HG03565 (cell line): Measurements from ENCODE around the gene MAP3K2.
A peak's percentile ranks its signal among the peaks of the same experiment; 100 is the strongest.

ENCODE experiments used
- ATAC-seq: cut with Tn5 transposase; IDR thresholded peaks from one replicate; pipeline ENCODE4 v1.9.1; 2021; ENCODE audit warnings: mild to moderate bottlenecking, moderate library complexity; ENCODE audit not compliant: unreplicated experiment

MAP3K2 gene

DNA sequence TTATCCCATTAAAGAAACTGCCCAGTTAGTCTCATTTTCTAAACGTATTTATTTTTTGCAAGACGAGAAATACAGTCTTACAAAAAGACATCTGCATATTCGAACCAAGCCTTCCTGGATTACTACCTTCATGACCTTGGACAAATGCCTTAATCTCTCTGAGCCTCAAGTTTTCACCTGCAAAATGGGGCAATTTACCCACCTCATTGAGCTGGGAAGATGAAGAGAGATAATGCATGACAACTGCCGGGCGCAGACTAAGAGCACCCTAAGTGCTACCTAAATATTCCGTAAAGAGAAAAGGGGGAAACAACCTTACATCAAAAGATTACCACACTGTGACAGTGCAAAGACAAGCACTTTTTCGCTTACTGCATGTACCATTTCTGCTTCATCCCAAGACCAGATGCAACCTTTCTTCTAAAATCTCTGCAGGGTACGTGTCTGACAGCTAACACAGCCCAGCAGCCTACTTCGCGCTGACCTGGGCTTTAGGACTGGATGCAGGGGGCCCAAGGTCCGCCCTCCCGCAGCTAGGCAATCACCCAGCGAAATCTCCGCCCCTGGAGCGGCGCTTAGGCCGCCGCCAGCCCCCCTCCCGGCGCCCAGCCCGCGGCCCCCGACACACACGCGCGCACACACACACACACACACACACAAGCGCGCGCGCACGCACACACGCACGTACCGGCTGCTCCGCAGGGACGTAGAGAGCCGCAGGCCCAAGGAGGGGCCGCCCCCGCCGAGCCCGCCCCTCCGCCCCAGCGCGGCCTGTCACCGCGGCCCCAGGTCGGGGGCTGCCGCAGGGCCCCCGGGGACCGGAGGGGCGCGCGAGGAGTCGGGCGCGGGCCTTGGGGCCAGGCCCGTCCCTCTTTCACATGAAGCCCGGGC, 766 bp downstream of the MAP3K2 start:
- peak; percentile 41 for ATAC-seq

DNA sequence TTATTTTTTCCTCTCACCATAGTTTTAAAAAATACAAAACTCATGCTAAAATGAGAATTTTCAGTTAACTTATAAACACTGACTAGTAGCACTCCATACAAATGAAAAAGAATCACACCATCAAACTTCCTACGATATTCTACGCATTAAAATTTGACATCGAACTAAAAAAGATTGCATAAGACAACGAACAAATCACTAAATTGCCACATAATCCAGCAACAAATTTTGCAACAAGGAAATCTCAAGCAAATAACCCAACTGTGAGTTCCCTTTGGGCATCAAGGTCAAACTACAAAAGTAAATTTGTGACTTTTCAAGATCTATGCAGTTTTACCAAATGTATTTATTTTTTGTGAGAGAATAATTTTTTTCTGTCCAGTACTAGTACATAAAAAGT, 1.5 kb downstream of the MAP3K2 start:
- ATAC-seq = no peak

DNA sequence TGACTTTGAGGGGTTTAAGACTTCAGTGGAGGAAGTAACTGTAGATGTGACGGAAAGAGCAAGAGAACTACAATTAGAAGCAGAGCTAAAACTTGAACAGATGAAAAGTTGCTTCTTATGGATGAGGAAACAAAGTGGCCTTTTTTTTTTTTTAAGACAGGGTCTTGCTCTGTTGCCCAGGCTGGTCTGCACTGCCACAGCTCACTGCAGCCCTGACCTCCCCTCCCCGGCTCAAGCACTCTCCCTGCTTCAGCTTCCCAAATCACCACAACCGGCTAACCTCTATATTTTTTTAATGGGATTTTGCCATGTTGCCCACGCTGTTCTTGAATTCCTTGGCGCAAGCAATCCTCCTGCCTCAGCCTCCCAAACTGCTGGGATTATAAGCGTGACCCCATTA, 3.2 kb downstream of the MAP3K2 start:
- no peak for ATAC-seq

DNA sequence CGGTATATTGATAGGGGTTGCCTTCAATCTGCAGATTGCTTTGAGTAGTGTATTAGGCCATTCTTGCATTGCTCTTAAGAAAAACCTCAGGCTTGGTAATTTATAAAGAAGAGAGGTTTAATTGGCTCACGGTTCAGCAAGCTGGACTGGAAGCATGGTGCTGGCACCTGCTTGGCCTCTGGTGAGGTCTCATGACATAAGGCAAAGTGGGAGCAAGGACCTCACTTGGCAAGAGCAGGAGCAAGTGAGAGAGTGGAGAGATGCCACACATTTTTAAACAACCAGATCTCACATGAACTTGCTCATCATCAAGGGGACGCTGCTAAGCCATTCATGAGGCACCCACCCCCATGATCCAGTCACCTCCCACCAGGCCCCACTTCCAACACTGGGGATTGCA, 4.9 kb downstream of the MAP3K2 start:
- ATAC-seq = no peak

DNA sequence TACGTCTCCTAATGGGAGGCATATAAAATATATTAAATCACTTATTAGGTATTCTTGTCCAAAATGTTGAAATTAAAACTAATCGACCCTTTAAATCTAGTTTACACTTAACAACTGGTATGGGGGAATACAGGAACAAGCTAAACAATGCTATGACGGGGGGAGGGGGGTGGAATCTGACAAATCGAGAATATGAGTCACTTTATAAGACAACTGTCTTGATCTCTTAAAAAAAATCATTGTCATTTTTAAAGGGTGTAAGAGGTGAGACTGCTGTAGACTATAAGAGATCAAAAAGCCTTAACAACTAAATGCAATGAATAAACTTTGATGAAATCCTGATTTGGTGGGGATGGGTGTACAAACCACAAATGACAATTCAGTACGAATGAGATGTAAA, 6.0 kb downstream of the MAP3K2 start:
- no peak for ATAC-seq

DNA sequence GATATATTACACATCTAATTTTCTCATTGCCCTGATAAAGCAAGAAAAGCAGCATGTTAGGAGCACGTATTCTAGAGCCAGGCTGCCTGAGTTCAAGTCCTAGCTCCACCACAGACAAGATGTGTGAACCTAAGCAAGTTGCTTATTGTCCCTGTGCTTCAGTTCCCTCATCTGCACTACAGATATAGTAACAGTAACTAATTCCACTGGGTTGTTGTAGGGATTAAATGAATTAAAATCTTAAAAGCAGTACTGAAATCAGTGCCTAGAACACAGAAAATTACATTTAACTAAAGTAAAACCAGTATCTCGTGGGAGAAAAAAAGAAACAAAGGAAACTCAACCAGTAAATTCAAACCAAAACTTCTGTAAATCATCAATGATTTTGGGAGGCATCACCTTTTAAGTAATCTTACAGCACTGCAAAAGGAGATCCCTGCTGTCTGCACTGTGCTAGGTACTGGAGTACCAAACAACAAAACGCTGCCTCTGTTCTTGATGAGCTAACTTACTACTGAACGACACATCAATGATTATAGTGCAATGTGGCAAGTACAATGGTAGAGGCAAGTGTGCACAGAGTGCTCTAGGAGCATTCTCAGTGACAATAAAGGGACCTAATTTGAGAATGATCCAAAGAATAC, 7.9 kb downstream of the MAP3K2 start:
- ATAC-seq = no peak

DNA sequence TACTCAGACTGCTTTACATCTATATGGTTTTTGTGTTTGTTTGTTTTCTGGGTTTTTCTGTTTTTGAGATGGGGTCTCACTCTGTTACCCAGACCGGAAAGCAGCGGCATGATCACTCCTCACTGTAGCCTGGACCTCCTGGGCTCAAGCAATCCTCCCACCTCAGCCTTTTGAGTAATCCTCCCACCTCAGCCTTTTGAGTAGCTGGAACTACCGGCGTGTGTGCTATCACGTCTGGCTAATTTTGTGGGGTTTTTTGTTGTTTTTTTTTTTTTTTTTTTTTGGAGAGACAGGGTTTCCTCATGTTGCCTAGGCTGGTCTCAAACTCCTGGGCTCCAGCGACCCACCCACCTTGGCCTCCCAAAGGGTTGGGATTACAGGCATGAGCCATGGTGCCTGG, 9.1 kb downstream of the MAP3K2 start:
- no peak for ATAC-seq

DNA sequence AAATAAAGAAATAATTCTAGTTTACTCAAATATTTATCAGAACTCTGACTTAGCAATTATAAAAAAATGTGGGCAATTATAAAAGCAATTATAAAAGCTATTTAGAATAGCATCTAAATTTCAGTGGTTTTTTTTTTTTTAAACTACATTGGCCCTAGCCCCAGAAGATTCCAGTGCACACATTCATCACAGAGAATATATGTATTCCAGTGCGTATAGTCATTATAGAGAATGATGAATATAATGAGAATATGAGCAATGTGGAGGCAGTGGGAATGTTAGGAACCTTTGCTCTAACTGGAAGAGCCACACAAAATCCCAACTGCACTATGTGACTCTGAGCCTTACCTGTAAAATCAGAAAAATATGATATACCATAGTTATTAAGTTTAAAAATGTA, 10.5 kb downstream of the MAP3K2 start:
- ATAC-seq = no peak

DNA sequence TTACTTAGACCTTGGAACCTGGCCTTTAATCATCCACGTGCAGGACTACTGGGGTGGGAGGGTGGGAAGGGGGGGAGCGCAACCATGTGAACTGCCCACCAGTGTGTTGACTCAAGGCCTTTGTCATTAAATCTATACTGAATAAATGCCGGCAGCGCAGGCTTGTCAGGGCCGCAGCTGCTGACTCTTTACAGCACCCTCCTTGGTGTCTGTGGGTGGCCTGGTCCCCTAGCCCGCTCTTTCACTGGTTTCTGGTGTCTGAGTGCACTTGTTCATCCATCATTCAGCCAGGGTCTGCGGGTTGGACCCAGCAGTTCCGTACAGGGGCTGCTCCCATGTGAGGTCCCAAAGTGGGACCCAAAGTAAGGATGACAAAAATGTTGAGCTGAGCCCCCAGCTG, 11.5 kb downstream of the MAP3K2 start:
- ATAC-seq = no peak

DNA sequence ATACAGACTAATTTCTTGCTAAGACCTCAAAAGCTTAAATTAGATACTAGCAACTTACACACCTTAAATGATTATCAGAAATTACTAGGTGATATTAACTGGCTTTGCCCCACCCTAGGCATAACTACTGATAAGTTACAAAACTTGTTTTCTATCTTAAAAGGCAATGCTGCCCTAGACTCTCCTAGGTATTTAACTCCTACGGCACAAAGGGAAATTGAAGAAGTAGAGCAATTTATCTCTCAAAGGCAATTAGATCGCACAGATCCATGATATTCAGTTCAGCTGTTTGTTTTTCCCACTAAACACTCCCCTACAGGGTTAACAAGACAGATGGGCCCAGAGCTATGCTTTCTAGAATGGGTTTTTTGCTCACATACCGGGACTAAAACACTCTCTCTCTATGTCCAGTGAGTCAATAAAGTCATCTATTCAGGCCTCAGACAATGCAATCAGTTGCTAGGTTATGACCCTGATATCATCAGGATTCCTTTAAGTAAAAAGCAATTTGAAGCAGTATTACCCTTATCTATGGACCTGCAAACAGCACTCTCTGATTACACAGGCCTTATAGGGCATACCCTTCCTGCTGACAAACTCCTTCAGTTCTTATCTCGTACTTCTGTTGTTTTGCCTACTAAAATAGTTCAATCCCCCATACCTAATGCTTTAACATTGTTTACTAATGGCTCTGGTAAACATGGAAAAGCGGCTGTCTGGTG, 14.3 kb downstream of the MAP3K2 start:
- ATAC-seq = no peak

DNA sequence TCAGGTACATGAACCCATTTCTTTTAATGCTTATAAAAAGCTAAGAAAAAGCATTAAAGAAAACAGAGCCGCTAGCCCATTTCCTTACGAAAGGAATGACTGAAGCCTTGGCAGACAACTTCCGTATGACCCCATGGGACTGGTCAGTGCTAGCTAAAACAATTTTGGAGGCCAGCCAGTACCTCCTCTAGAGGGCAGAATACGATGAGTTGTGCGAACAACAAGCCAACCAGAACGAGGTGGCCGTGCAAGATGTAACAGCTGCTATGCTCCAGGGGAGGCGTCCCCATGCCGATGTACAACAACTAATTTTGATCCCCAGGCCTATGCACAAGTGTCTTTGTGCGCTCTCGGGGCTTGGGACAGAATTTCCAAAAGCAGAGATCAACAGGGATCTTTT, 16.7 kb downstream of the MAP3K2 start:
- ATAC-seq = no peak

DNA sequence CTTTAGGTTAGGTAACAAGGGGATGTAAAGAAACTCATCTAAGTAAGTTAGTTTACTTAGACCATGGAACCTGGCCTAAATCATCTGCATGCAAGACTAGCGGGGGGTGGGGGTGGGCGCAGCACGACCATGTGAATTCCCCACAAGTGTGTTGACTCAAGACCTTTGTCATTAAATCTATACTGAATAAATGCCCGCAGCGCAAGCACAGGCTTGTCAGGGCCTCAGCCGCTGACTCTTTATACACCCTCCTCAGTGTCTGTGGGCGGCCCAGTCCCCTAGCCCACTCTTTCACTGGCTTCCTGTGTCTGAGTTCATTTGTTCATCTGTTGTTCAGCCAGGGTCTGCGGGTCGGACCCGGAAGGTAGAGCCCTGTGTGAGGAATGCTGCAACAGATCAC, 17.8 kb downstream of the MAP3K2 start:
- ATAC-seq = no peak

DNA sequence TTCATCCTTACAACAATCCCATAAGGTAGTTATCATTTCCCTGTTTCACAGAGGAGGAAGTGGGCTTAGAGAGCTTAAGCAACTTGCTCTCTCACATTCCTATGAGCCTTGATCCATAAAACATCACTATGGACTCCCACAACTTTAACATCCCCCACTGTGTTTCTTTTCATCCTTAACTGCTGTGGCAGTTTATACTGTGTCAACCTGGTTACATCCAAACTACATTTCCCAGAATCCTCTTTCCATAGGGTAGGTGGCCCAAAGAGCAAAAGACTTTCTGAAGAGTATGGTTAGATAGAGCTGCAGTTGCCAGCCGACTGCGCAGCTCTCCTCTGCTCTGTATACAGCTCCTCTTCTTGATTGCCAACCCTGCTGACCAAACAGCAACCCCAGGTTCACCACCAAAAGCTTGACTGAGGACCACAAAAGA, 22.5 kb downstream of the MAP3K2 start:
- no peak for ATAC-seq

DNA sequence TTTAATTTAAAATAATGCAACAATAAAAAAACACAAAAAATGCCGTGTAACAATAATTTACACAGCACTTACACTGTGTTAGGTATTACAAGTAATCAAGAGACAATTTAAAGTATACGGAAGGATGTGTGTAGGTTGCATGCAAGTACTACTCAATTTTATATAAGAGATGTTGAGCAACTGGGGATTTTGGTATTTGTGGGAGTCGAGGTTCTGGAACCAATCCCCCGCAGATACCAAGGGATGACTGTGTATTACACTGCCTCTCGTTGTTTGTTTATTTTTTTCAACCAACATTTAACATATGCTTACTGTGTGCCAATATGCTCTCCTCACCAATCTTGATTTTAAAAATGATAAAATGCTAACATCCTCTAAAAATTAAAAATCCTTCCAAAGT, 24.8 kb downstream of the MAP3K2 start:
- no peak for ATAC-seq

DNA sequence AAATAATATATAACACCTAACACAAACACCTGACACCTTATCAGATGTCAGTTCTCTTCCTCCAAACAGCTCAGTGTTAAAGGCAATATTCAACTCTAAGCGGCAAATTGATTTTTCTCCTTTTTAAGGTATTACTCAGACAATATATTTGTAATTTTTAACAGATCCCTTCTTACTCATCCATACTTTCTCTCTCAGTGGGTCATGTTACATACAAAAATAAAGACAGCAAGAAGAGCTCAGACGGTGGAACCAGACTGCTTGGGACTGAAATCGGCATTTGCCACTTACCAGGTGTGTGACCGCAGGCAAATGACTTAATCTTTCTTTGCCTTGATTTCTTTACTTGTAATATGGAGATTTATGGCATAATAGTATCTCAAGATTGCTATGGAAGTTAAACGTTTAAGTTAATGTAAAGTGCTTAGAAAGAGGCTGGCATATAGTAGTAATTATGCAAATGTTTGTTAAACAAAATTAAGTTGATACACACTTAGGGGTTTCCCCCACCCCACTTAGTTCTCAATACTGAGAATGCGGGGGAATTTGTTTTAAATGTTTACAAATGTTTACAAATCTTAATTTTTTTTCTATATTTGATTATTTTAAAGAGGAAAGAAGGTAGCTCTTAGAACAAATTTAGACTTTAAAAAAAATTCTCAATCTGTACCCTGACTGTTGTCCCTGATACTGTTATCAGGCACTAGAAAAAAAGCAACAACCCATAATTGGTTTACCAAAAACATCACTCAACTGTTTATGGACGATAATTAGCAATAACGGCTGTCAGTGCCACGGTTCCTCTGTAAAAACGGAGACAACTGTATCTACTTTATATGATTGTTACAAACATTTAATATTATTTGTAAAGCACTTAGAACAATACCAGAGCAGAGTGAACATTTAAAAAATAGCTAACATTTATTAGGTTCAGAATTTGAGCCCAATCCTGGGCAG, 25.6 kb downstream of the MAP3K2 start:
- ATAC-seq = no peak

DNA sequence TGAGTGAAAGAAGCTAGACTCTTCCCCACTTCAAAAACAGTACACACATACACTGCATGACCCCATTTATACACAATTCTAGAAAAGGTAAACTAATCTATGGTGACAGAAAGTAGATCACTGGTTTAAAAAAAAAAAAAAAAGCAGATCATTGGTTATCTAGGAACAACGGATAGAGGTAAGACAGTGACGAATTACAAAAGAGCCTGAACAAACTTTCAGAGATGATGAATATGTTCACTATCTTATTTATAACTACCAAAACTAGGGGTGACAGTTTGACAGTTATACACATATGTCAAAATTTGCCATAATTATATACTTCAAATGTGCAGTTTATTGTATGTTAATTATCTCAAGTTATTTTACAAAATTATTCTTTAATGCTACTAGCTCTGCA, 27.5 kb downstream of the MAP3K2 start:
- no peak for ATAC-seq

DNA sequence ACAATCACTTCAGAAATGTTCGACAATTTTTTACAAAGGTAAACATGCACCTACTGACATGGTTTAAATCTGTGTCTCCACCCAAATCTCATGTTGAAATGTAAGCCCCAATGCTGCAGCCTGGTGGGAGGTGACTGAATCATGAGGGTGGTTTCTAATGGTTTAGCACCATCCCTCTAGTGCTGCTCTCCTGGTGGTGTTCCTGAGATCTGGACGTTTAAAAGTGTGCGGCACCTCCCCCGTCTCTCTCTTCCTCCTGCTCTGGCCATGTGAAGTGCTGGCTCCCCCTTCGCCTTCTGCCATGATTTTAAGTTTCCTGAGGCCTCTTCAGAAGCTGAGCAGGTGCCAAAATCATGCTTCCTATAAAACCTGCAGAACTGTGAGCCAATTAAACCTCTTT, 28.3 kb downstream of the MAP3K2 start:
- no peak for ATAC-seq

DNA sequence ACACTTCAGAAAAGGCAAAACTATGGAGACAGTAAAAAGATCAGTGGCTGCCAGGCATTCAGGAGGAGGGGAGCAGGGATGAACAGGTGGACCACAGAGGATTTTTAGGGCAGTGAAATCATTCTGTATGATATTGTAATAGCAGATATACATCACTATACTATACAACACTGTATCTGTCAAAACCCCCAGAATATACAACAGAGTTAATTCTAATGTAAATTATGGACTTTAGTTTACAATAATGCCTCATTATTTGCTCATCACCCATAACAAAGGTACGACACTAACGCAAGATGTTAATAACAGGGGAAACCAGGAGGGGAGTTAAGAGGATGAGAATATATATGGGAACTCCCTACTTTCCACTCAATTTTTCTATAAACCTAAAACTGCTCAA, 28.8 kb downstream of the MAP3K2 start:
- no peak for ATAC-seq

DNA sequence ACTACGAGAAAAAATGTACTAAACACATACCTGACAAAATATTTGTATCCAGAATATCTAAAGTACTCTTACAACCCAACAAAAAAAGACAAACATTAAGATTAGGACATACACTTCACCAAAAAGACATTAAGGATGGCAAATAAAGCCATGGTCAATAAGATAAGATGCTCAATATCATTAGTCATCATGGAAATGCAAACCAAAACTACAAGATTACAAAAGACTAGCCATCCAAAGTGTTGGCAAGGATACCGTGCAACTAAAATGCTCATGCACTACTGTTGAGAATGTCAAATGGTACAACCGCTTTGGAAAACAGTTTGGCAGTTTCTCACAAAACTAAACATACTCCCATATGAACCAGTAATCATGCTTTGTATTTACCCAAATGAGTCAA, 29.7 kb downstream of the MAP3K2 start:
- ATAC-seq = no peak

DNA sequence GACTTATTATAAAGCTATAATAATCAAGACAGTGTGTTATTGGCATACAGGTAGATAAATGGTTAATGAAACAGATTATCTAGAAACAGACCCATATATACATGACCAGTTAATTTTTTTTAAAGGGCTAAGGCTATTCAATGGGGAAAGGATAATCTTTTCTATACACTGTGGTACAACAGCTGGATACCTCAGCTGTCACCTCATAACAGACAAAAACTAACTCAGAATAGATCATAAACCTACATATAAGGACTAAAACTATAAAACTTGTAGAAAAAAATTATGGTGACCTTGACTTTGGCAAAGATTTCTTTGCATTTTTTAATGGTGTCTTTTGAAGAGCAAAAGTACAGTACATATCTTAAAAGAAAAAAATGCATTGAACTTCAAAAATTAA, 30.2 kb downstream of the MAP3K2 start:
- no peak for ATAC-seq

DNA sequence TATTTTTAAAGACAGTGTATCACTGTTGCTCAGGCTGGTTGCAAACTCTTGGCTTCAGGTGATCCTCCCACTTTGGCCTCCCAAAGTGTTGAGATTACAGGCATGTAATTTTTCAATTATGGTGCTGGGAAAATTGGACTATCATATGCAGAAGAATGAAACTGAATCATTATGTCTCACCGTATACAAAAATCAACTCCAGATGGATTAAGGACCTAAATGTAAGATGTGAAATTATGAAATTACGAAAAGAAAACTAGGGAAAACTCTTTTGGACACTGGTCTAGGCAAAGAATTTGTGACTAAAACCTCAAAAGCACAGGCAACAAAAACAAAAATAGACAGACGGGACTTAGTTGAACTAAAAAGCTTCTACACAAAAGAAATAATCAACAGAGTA, 31.2 kb downstream of the MAP3K2 start:
- no peak for ATAC-seq
